Epithelial cell of umbilical artery (primary cell): Measurements from ENCODE around the gene CNNM1. TPM values are rescaled to one million over a fixed set of nuclear protein-coding genes. Genes with fewer than 3 reads are reported as not detected.

Experiments used
- total RNA-seq: library from RNA; depleted of rRNA; stranded (reverse); fragments of >200 nt; gene quantifications from 2 replicates; pipeline ENCODE4 v1.2.3, GENCODE V29; 2014

The CNNM1 gene
- not detected in 2 replicates for total RNA-seq

GRCh38 chr10:99329304-99329553, at the start of gene CNNM1:
TSS of gene CNNM1 (plus strand) at chr10:99329356. CDS start at chr10:99329388, 32 bp downstream.

GRCh38 chr10:99430451-99431189, 101.5 kb downstream of the CNNM1 start, which contains the start of gene GOT1:
TSS of gene GOT1 (minus strand) at chr10:99430624. CDS start at chr10:99430565, 59 bp downstream.

Other genes with a start within 250 kb of the CNNM1 start
- gene HPSE2, start 93.5 kb upstream of the CNNM1 start, total RNA-seq, result not detected in 2 replicates
- 27.2 and 34.4 TPM in 2 replicates for gene GOT1, start 101.3 kb downstream of the CNNM1 start, total RNA-seq
- gene NKX2-3, start 203.6 kb downstream of the CNNM1 start, total RNA-seq, result 4.4 and 5.2 TPM in 2 replicates